ENCODE results near the gene TUBGCP2. TPM values are rescaled to one million over a fixed set of nuclear protein-coding genes. Genes with fewer than 3 reads are reported as not detected.

The TUBGCP2 gene
- total RNA-seq, 1 experiment from 2014 or later = 52.4 TPM

GRCh38 chr10:133342942-133343341, 34.3 kb upstream of the TUBGCP2 start:
- peaks cover 21% of the 10 kb centered on the region for H3K27me3 Mint-ChIP-seq (ENCODE audit: low read depth)

More at GRCh38 chr10:133342942-133343341, 34.3 kb upstream of the TUBGCP2 start:
- no peak overlapping the region for H2AFZ ChIP-seq (ENCODE audit: low read length)
- H2AK5ac ChIP-seq (ENCODE audit: insufficient read length, low read length) = no peak overlapping the region
- no peaks in the 10 kb centered on the region for H3K23me2 ChIP-seq (ENCODE audit: insufficient read length, low read depth, low read length, poor library complexity, severe bottlenecking)
- no peak overlapping the region for H3K9ac ChIP-seq (ENCODE audit: extremely low read depth, insufficient read length, low read length)
- H3K27me3 ChIP-seq (ENCODE audit: insufficient read depth, low read length) = peaks cover under 1% of the 10 kb centered on the region; the same call in 1 of the 2 replicates
- H3K27ac ChIP-seq (ENCODE audit: insufficient read length, low read depth, low read length) = no peak overlapping the region
- H3K9me3 ChIP-seq (ENCODE audit: control insufficient read depth, low read depth, low read length) = no peaks in the 10 kb centered on the region
- DNase-seq = no peak
- Mint-ChIP-seq H3K4me3 (no peak overlapping the region), H3K36me3 (ENCODE audit: insufficient read depth in 1 of 3, low read depth in 3 of 3) (no peaks in the 10 kb centered on the region; a peak in 1 of 7 replicates), H3K9me3 (no peaks in the 10 kb centered on the region; a peak in 1 of 5 replicates), H3K27ac (peak overlapping the region in 1 of 3 experiments; percentile 12; a peak in 2 of 7 replicates), H3K4me1 (peaks cover 10 to 24% of the 10 kb centered on the region in 2 experiments)
- H3K4me1 ChIP-seq (ENCODE audit: insufficient read depth, low read length) = peaks cover 2% of the 10 kb centered on the region; the same call in 1 of the 2 replicates
- TF ChIP-seq, protein P1, sequence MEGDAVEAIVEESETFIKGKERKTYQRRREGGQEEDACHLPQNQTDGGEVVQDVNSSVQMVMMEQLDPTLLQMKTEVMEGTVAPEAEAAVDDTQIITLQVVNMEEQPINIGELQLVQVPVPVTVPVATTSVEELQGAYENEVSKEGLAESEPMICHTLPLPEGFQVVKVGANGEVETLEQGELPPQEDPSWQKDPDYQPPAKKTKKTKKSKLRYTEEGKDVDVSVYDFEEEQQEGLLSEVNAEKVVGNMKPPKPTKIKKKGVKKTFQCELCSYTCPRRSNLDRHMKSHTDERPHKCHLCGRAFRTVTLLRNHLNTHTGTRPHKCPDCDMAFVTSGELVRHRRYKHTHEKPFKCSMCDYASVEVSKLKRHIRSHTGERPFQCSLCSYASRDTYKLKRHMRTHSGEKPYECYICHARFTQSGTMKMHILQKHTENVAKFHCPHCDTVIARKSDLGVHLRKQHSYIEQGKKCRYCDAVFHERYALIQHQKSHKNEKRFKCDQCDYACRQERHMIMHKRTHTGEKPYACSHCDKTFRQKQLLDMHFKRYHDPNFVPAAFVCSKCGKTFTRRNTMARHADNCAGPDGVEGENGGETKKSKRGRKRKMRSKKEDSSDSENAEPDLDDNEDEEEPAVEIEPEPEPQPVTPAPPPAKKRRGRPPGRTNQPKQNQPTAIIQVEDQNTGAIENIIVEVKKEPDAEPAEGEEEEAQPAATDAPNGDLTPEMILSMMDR (conservative IDR thresholded peaks at IDR 0.05) = no peak
- WGBS (ENCODE audit: extremely low coverage, insufficient read length, low lambda C conversion rate) = no CpG with 5 or more reads among the region's 8 CpGs
- H4K5ac ChIP-seq (ENCODE audit: insufficient read length, low read depth, low read length) = no peak overlapping the region
- H3K14ac ChIP-seq (ENCODE audit: insufficient read depth, low read length) = no peak overlapping the region; the same call in 1 of the 2 replicates
- no peak overlapping the region for H3K23ac ChIP-seq (ENCODE audit: insufficient read length, low read depth, low read length)
- no peak overlapping the region for H3T11ph ChIP-seq (ENCODE audit: low read length)
- no peaks in the 10 kb centered on the region for H3K79me1 ChIP-seq (ENCODE audit: insufficient read depth, low read depth, low read length, poor library complexity, severe bottlenecking)
- no peak overlapping the region for H2BK12ac ChIP-seq (ENCODE audit: insufficient read length, low read depth, low read length)
- H3K18ac ChIP-seq (ENCODE audit: insufficient read length, low read depth, low read length) = no peak overlapping the region
- H2BK15ac ChIP-seq (ENCODE audit: low read depth, low read length) = no peak overlapping the region
- H2BK5ac ChIP-seq (ENCODE audit: insufficient read length, low read length) = no peak overlapping the region
- H3K4ac ChIP-seq (ENCODE audit: low read depth, low read length) = no peak overlapping the region
- H4K8ac ChIP-seq (replicated peaks; ENCODE audit: insufficient read length, low read depth, low read length) = no peak overlapping the region
- H3K4me2 ChIP-seq (ENCODE audit: insufficient read depth, insufficient read length, low read length) = no peak overlapping the region
- no peak overlapping the region for H3K56ac ChIP-seq (ENCODE audit: insufficient read length, low read depth, low read length)
- no peaks in the 10 kb centered on the region for H4K20me1 ChIP-seq (ENCODE audit: control insufficient read depth, insufficient read depth, insufficient read length)
- H2BK120ac ChIP-seq (ENCODE audit: low read depth, low read length, poor library complexity, severe bottlenecking) = no peak overlapping the region
- no peak overlapping the region for H4K91ac ChIP-seq (ENCODE audit: insufficient read length, low read depth, low read length)
- no peak overlapping the region for H2BK20ac ChIP-seq (ENCODE audit: low read depth, low read length, poor library complexity, severe bottlenecking)
- H3K79me2 ChIP-seq (ENCODE audit: insufficient read depth, low read length) = no peaks in the 10 kb centered on the region

Measured in H9 (cell line).